ENCODE data around the gene OVCA2.

DNA sequence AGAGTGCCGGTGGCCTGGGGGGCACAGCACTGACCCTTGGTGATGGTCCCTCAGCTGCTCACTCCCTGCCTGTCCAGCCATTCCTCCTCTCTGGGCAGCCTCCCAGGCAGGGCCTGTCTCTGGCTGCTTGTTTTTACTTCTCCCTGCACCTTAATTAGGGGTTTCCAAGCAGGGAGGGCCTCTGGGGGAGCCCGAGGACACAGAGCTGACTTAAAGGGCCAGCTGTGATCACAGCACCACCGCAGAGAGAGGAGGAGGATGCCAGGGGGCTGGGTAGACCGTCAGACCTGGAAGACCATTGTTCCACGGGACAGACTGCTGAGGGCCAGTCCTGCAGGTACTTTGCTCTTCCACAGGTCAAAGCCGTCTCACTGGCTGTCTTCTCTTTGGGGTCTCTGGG lies 13.1 kb upstream of the OVCA2 start:
- TF ChIP-seq CTCF (IDR thresholded peaks at IDR 0.05 in 4 of 5, conservative IDR thresholded peaks at IDR 0.05 in 1 of 5) (no peak), POLR2A (IDR thresholded peaks at IDR 0.05) (no peak)
